Measurements from ENCODE around the gene S100P.
"Not testable (repeated sequence)": the region's sequence is repeated elsewhere in the genome, so short reads cannot be mapped to it uniquely, and the experiment has no call there.

S100P gene

DNA sequence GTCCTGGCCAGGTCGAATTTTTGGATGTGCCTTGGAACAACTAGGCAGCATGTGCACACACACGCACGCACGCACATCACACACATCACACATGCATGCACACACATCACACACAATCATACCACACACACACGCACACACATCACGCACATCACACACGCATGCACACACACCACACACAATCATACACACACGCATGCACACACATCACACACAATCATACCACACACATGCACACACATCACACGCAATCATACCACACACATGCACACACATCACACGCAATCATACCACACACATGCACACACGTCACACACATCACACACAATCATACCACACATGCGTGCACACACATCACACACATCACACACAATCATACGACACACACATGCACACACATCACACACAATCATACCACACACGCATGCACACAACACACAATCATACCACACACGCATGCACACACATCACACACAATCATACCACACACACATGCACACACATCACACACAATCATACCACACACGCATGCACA lies 31.8 kb downstream of the S100P start:
- not testable (repeated sequence) for DNase-seq

DNA sequence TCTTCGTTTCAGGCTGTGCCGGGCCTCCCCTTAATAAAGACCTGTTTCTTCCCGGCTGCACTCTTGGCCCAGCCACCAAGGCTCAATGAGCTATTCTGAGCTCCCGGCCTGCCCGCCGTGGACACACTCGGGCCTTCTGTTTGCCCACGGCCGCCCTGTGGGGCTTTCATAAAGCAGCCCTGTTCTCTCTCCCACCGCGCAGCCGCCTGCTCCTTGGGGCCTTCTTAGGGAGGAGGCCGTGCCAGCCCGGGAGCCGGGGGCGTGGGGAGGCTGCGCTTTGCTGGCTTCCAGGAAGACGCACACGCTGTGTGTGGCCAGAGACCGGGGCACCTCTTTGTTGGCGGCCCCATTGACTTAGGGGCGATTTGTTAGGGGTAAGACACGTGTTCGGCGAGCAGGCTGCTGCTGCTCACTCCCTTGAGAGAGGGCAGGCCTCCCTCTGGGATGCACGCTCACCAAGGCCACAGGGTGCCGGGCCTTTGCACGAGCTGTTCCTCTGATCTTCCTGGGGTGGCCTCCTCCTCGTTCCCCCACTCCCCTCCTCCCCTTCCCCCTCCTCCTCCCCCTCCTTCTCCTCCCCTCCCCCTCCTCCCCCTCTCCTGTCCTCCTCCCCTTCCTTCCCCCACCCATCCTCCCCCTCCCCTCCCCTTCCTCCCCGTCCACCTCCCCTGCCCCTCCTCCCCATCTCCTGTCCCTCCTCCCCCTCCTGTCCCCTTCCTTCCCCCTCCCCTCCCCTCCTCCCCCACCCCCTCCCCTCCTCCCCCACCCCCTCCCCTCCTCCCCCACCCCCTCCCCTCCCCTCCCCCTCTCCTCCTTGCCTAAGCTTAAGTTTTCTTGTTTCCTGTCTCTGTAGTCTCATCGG lies 33.6 kb downstream of the S100P start:
- DNase-seq, result no peak

DNA sequence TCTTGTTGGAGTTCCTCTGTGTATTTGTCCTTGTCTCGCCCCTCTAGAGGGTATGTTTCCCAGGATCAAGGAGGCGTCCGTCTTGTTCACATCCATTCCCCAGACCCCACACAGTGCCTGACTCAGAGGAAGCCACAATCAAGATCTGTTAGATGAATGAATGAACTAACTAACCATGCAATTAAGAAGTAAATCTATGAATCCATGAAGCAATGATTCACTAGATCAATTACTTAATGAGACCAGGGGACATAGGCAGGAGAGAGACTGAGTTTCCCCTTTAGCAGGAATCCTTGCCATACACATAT lies 34.2 kb downstream of the S100P start:
- DNase-seq, result no peak

DNA sequence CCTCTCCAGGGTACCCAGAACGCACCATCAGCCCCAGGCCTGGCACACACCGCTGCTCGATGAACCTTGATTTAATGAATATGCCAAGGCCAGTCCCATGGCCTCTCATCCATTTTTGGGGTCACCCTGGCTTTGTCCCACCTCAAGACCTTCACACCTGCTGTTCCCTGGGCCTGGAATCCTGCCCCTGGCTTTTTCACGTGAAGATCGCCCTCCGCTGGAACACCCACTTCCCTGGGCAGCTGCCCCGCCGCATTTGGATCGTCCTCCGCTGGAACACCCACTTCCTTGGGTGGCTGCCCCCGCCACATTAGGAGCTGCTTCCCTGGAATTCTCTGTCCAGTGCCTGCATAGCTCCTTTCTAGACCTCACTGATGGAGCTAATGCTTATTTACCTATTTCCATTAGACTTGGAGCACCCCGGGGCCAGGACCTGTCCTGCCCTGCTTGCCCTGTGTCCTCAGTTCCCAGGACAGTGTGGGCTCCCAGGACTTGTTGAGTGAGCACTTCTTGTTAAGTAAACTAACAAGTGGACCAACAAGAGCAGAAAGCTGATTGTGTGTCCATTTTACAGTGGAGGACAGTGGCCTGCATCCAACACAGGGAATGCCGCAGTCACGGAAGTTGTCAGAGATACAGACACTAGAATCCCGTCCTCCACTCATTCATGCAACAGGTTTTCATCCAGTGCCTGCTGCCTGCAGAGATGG lies 34.8 kb downstream of the S100P start:
- no peak for DNase-seq

DNA sequence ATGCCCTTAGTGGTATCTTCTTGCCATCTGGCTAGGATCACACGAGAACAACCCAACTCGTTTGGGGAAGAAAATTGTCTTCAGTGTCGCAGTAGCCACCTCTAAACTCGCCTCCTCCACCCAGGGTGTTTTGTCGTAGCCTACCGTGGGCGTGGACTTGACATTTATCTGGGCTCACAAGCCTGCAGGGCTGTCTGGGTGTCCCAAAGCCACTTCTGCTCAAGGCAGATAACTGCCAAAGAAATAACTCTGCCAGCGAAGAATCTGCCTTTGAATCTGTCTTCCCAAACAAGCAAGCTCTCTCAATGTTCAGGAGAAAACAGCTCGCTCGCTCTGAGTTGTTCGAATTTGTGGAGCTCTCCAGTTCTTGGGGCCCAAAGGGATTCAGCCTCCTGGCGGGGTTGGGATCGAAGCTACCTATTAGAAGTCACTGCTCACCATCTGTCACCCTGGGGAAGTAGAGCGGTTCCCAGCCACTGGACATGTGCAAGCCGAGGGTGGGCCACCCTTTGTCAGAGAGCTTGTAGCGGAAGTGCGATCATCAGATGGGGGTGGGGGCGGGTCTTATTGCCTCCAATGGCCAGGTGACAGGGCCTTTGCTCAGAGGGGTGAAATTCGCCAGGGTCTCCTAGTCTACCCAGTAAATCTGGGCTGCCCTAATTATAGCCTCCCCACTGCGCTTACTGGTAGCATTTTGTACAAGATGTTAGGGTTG lies 37.1 kb downstream of the S100P start:
- no peak for DNase-seq

DNA sequence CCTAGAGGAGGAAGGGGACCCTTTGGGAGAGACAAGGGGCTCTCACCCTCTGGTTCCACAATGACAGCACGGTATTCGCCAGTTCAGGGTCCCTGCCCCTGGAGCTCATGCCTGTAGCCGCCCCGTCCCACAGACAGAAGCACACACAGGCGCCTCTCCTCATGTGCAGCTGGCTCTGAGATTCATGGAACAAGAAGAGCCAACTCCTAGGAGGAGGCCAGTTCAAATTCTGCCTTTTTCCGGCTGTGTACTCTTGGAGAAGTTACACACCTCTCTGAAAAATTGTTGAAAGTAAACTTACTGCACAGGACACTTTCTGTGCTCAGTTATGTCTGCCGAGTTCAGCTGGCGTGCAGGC lies 37.6 kb downstream of the S100P start:
- DNase-seq, result no peak

DNA sequence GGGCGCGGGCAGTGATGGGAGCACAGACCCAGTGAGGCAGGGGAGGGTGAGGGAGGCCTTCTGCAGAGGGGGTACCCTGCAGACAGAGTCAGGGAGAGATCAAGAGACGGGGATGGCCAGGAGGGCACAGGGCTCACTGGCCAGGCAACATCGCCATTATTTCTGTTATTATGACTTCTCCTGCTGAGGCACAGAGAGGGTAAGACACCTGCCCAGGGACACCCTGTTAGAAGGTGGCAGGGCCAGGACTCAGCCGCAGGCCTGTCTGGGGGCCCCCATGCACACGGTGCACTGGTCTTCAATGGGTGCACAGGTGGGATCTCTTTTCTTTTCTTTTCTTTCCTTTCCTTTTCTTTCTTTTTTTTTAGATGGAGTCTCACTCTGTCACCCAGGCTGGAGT lies 38.1 kb downstream of the S100P start:
- DNase-seq, result no peak

DNA sequence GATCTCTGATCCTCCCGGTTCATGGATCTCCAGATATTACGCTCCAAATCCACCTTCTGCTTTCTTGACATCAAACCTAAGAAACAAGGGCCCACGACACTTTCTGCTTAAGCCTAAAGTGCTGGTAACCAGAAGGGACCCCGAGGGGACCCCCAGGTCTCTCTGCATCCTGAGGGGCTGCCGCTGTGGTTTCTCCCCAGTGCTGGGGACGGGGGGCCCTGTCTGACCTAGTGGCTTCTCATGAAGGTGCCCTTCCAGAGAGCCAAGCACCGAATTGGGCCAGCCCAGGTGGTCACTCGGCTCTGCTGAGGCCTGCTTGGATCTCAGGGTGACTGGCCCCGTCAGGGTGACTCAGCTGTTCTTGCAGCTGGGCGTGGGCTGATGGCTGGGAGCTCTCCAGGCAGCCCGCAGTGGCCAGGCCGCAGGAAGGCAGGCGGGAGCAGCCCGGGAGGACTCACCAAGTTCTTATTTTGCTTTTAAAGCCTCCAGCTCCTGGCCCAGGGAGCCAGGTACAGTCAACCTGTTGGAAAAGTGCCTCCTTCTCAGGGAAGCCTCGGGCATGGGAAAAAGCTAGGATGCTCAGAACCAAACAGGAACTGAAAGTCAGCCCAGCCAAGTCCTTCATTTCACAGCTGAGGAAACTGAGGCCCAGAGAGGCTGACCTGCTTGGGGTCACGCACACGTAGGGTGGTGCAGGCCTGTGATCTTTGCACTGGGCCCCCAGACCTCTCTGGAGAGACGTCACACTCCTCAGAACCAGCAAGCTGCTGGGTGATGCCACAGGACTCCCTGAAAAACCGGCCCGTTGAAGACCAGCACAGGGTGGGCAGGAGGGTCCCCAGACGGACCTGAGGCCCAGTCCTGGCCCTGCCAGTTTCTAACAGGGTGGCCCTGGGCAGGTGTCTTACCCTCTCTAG lies 39.0 kb downstream of the S100P start:
- no peak for DNase-seq

DNA sequence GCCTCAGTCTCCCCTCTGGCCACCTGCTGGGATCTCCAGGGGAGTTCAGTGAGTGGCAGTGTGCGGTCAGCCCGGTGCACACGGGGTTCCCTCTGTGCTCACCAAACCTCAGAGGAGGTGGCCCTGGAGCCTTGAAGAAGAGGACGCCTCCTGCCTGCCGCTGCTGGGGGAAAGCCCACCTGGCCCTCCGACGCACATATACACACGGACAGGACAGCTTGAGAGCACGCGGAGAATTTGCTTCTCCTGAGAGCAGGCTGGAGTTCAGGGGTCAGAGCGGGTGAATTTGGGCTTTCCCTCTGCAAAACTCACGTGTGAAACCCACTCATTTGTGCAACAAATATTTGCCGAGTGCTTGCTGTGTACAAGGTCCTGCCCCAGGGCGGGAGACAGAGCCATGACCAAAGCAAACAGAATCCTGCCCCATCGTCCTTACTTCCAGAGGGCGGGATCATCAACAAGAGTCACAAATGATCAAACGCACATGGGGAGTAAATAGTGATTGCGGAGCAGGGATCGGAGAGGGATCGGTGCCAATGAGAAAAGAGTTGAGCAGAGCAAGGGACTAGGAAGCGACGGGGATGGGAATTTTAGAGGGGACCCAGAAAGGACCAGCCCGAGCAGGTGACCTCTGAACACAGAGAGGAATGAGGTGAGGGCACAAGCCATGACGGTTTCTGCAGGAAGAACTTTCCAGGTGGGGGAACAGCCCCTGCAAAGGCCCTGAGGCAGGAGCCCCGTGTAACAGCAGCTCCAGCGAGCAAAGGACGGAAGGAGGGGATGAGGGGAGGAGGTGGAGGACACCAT lies 39.9 kb downstream of the S100P start:
- no peak for DNase-seq

DNA sequence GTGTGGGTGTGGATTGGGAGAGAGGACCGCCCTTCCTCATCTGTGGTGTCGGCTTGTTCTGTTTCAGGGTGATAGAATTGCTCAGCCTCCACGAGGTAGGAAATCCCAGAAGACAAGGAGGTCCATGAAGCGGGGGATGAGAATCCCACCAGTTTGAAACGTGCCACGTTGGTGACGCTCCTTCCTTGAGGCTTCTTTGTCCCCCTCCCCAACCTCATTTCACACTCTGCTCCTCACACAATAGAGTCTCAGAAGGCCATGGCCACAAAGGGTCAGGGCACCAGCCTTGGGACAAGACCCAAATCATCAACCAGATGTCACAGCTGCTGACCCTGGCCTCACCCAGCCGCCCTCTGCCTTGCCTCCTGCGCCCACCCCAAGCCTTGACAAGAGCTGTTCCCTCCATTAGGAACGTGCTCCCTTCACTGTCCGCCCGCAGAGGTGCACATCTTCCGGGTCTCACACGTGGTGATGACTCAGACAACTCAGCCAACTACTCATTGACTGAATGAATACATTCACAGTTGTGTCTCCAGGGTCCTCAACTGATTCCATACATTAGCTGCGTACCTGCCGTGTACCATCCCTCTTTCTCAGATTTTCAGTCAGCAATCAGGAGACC lies 40.6 kb downstream of the S100P start:
- no peak for DNase-seq

DNA sequence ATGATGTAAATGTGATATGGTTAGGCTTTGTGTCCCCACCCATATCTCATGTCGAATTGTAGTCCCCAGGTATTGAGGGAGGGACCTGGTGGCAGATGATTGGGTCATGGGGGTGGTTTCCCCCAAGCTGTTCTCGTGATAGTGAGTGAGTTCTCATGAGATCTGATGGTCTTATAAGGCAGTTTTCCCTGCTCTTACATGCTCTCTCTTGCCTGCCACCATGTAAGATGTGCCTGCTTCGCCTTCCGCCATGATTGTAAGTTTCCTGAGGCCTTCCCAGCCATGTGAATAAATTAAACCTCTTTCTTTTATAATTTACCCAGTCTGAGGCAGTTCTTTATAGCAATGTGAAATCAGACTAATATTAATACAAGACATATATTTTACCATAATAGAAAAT lies 46.2 kb downstream of the S100P start:
- DNase-seq, result no peak

DNA sequence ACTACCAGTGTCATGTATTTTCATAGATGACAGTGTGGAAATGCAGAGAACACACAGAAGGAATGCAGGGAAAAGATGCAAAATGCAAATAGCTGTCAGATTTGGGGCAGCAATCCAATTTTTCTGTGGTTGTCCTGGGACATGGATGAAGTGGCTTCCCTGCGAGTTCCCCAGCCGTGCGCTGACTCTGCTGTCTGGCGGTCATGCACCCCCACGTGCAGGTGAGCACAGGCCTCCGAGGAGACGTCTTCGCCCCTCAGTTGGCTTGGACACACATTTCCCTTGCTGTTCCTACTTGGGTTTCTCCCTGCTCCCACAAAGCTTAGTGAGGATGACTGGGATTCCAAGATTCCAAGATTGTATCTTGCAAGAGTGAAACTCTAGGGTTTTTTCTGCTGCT lies 46.7 kb downstream of the S100P start:
- no peak for DNase-seq

DNA sequence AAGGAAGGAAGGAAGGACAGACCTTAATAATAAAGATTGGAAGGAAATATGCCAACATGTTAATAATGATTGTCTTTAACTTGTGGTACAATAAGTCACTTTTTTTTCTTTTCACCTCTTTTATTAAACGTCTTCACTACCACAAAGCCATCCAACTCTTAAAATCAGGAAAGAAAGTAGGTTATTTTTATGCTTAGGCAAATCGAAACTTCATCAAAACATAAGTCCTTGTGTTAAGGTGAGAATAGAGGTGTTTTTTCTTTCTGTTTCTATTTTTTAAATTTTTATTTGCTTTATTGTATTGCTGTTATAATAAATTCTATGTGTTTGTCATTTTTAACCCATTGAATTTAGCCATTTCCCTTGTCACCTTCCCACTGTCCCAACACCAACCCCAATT lies 48.8 kb downstream of the S100P start:
- no peak for DNase-seq

DNA sequence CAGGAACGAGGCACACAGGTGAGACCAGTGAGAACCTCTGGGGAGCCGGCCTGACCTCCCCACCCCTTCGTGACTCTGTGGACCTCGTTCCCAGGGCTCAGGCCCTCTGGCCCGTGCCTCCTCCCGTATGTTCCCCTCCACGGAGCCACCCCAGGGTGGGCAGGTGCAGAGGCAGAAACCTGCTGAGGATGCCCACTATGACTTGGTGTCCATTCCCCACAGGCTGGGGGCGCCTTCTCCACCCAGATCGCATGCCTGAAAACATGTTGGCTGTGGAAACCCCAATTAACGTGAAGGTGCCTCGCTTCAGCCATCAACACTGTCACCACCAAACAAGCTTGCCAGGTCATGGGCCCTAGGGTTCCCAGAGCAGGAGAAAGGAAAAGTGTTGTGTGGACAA lies 49.3 kb downstream of the S100P start:
- no peak for DNase-seq

Measured in T-helper 9 cell (primary cell).